CD8-positive, alpha-beta memory T cell (primary cell): ENCODE measurements around the gene RBMS3. TPM values are rescaled to one million over a fixed set of nuclear protein-coding genes. Genes with fewer than 3 reads are reported as not detected.

ENCODE experiments used
- CTCF ChIA-PET: fragments of 350-600 bp; sonication (Branson Sonifier 250); formaldehyde crosslinking; loops from one replicate; lab custom pipeline; 2021; ENCODE audit warnings: antibody characterized with exemption; lab: Charles Lee
- POLR2A ChIA-PET: fragments of 350-600 bp; sonication (Branson Sonifier 250); formaldehyde crosslinking; loops from one replicate; lab custom pipeline; 2021; ENCODE audit warnings: antibody characterized with exemption; lab: Charles Lee
- DNase-seq, 5 donors: peaks; one replicate each; pipeline versions ENCODE4 v3.0.0 to v3.0.0-alpha.2; 2020 to 2022; ENCODE audit warnings: mixed read lengths in 1 of 5
- H3K27ac ChIP-seq: one replicate; pipeline ENCODE4 v1.7.0; 2013; ENCODE audit warnings: low read depth, mild to moderate bottlenecking, low read length, moderate library complexity
- H3K27me3 ChIP-seq: 2 replicates; pipeline ENCODE4 v1.7.0; 2013; ENCODE audit warnings: low read length, mild to moderate bottlenecking; ENCODE audit not compliant: insufficient read depth, poor library complexity, severe bottlenecking
- H3K36me3 ChIP-seq: 2 replicates; pipeline ENCODE4 v1.7.0; 2013; ENCODE audit warnings: mild to moderate bottlenecking, low read length, moderate library complexity; ENCODE audit not compliant: insufficient read depth
- H3K4me1 ChIP-seq: 2 replicates; pipeline ENCODE4 v1.7.0; 2013; ENCODE audit warnings: mild to moderate bottlenecking, low read length, moderate library complexity; ENCODE audit not compliant: insufficient read depth
- H3K4me3 ChIP-seq: 2 replicates; pipeline ENCODE4 v1.7.0; 2013; ENCODE audit warnings: mild to moderate bottlenecking, low read length
- H3K9me3 ChIP-seq: 2 replicates; pipeline ENCODE4 v1.7.0; 2013; ENCODE audit warnings: mild to moderate bottlenecking, low read length
- H3K27ac Mint-ChIP-seq, 8 donors: one replicate each; pipeline ENCODE4 v1.8.0; 2020 to 2021; ENCODE audit warnings: mixed read lengths in 8 of 8, mild to moderate bottlenecking in 6 of 8, inconsistent platforms in 3 of 8, moderate library complexity in 3 of 8
- H3K27me3 Mint-ChIP-seq, 2 donors: one replicate each; pipeline ENCODE4 v1.8.0; 2020 to 2021; ENCODE audit warnings: mixed read lengths in 2 of 2, mild to moderate bottlenecking in 1 of 2, moderate library complexity in 1 of 2
- H3K36me3 Mint-ChIP-seq, 3 donors: one replicate each; pipeline ENCODE4 v1.8.0; 2020 to 2021; ENCODE audit warnings: mixed read lengths in 3 of 3, inconsistent platforms in 1 of 3, mild to moderate bottlenecking in 1 of 3
- H3K4me1 Mint-ChIP-seq, 3 donors: one replicate each; pipeline ENCODE4 v1.8.0; 2020 to 2021; ENCODE audit warnings: mixed read lengths in 3 of 3, inconsistent platforms in 1 of 3, mild to moderate bottlenecking in 1 of 3
- H3K4me3 Mint-ChIP-seq, 7 donors: one replicate each; pipeline ENCODE4 v1.8.0; 2020 to 2021; ENCODE audit warnings: mixed read lengths in 7 of 7, mild to moderate bottlenecking in 6 of 7, moderate library complexity in 4 of 7, inconsistent platforms in 2 of 7
- H3K9me3 Mint-ChIP-seq, 5 donors: one replicate each; pipeline ENCODE4 v1.8.0; 2020 to 2022; ENCODE audit warnings: mixed read lengths in 5 of 5, mild to moderate bottlenecking in 3 of 5, moderate library complexity in 2 of 5, inconsistent platforms in 1 of 5
- polyA plus RNA-seq: library from polyadenylated mRNA; unstranded; fragments of 300-500 nt; fragmentation: Illumina TruSeq; gene quantifications from one replicate; pipeline ENCODE4 v1.2.3, GENCODE V29; 2021
- total RNA-seq, 2 experiments: library from RNA; stranded (reverse); gene quantifications; one replicate each; pipeline ENCODE4 v1.2.3, GENCODE V29; 2021

Gene RBMS3
- total and polyA plus RNA-seq, 3 experiments from 2014 or later: 0.21 to 0.33 (median 0.22) TPM

- H3K27me3 ChIP-seq: no peaks in the 10 kb centered on the region
- Mint-ChIP-seq H3K4me3 (no peak overlapping the region), H3K4me1 (no peaks in the 10 kb centered on the region), H3K27me3 (no peaks in the 10 kb centered on the region), H3K9me3 (peaks cover 0 to 10% (median 0%) of the 10 kb centered on the region in 5 donors), H3K36me3 (no peaks in the 10 kb centered on the region), H3K27ac (no peak overlapping the region)
- ChIA-PET POLR2A (no interaction called here), CTCF (no interaction called here)
- no peaks in the 10 kb centered on the region for H3K36me3 ChIP-seq
- no peak overlapping the region for H3K27ac ChIP-seq
- H3K4me3 ChIP-seq: no peak overlapping the region
- H3K9me3 ChIP-seq: no peaks in the 10 kb centered on the region
- DNase-seq: no peak
- H3K4me1 ChIP-seq: no peaks in the 10 kb centered on the region
Observed at GRCh38 chr3:29267226-29267625, 13.6 kb upstream of the RBMS3 start.

- peaks cover 0 to 1% of the 10 kb centered on the region in 2 donors for H3K27me3 Mint-ChIP-seq
- H3K4me1 Mint-ChIP-seq: no peaks in the 10 kb centered on the region
- no peak for DNase-seq
- CTCF ChIA-PET: no interaction called here
- H3K36me3 Mint-ChIP-seq: no peaks in the 10 kb centered on the region
- H3K4me1 ChIP-seq: no peaks in the 10 kb centered on the region
- H3K36me3 ChIP-seq: no peaks in the 10 kb centered on the region
- no peaks in the 10 kb centered on the region for H3K27me3 ChIP-seq
- no peak overlapping the region for H3K4me3 Mint-ChIP-seq
- H3K9me3 ChIP-seq: no peaks in the 10 kb centered on the region
- POLR2A ChIA-PET: no interaction called here
- H3K9me3 Mint-ChIP-seq: peaks cover 0 to 6% (median 0%) of the 10 kb centered on the region in 5 donors
- no peak overlapping the region for H3K4me3 ChIP-seq
- no peak overlapping the region for H3K27ac ChIP-seq
- H3K27ac Mint-ChIP-seq: no peak overlapping the region
Observed at GRCh38 chr3:29268651-29269050, 12.2 kb upstream of the RBMS3 start.

GRCh38 chr3:29270752-29271151 lies 10.1 kb upstream of the RBMS3 start:
- Histone ChIP-seq H3K36me3 (no peaks in the 10 kb centered on the region), H3K4me3 (no peak overlapping the region), H3K9me3 (no peaks in the 10 kb centered on the region), H3K4me1 (no peaks in the 10 kb centered on the region), H3K27ac (no peak overlapping the region), H3K27me3 (no peaks in the 10 kb centered on the region)
- Mint-ChIP-seq H3K27ac (no peak overlapping the region), H3K9me3 (no peaks in the 10 kb centered on the region), H3K36me3 (no peaks in the 10 kb centered on the region), H3K4me3 (no peak overlapping the region), H3K27me3 (peaks cover 0 to 3% of the 10 kb centered on the region in 2 donors), H3K4me1 (no peaks in the 10 kb centered on the region)
- no peak for DNase-seq
- POLR2A ChIA-PET: no interaction called here
- CTCF ChIA-PET: no interaction called here

- ChIA-PET CTCF (no interaction called here), POLR2A (no interaction called here)
- no peak for DNase-seq
- no peaks in the 10 kb centered on the region for H3K4me1 Mint-ChIP-seq
- no peak overlapping the region for H3K27ac Mint-ChIP-seq
- no peak overlapping the region for H3K27ac ChIP-seq
- peaks cover 0 to 3% of the 10 kb centered on the region in 2 donors for H3K27me3 Mint-ChIP-seq
- H3K27me3 ChIP-seq: no peaks in the 10 kb centered on the region
- no peaks in the 10 kb centered on the region for H3K4me1 ChIP-seq
- H3K4me3 ChIP-seq: no peak overlapping the region
- no peaks in the 10 kb centered on the region for H3K9me3 ChIP-seq
- no peaks in the 10 kb centered on the region for H3K36me3 ChIP-seq
- H3K9me3 Mint-ChIP-seq: no peaks in the 10 kb centered on the region
- H3K36me3 Mint-ChIP-seq: no peaks in the 10 kb centered on the region
- H3K4me3 Mint-ChIP-seq: no peak overlapping the region
Observed at GRCh38 chr3:29271475-29271874, 9.4 kb upstream of the RBMS3 start.

- Histone ChIP-seq H3K27me3 (no peaks in the 10 kb centered on the region), H3K36me3 (no peaks in the 10 kb centered on the region), H3K4me3 (no peak overlapping the region), H3K9me3 (no peaks in the 10 kb centered on the region), H3K27ac (no peak overlapping the region), H3K4me1 (no peaks in the 10 kb centered on the region)
- Mint-ChIP-seq H3K4me3 (no peak overlapping the region), H3K36me3 (no peaks in the 10 kb centered on the region), H3K27ac (no peak overlapping the region), H3K27me3 (peaks cover 0 to 3% of the 10 kb centered on the region in 2 donors), H3K9me3 (peaks cover 0 to 7% (median 0%) of the 10 kb centered on the region in 5 donors), H3K4me1 (no peaks in the 10 kb centered on the region)
- CTCF ChIA-PET: no interaction called here
- POLR2A ChIA-PET: no interaction called here
- no peak for DNase-seq
Observed at GRCh38 chr3:29274667-29275066, 6.2 kb upstream of the RBMS3 start.

GRCh38 chr3:29275309-29275708 lies 5.6 kb upstream of the RBMS3 start:
- Mint-ChIP-seq H3K36me3 (no peaks in the 10 kb centered on the region), H3K27me3 (peaks cover 0 to 3% of the 10 kb centered on the region in 2 donors), H3K9me3 (peaks cover 0 to 7% (median 0%) of the 10 kb centered on the region in 5 donors), H3K27ac (no peak overlapping the region), H3K4me1 (peaks cover under 1 to 1% (median 1%) of the 10 kb centered on the region in 3 donors), H3K4me3 (no peak overlapping the region)
- POLR2A ChIA-PET: no interaction called here
- no peaks in the 10 kb centered on the region for H3K9me3 ChIP-seq
- H3K4me3 ChIP-seq: no peak overlapping the region
- H3K36me3 ChIP-seq: no peaks in the 10 kb centered on the region
- CTCF ChIA-PET: no interaction called here
- H3K27ac ChIP-seq: no peak overlapping the region
- H3K4me1 ChIP-seq: no peaks in the 10 kb centered on the region
- peak in 1 of 5 donors; percentile 24 for DNase-seq
- no peaks in the 10 kb centered on the region for H3K27me3 ChIP-seq

GRCh38 chr3:29277249-29277648 lies 3.6 kb upstream of the RBMS3 start:
- Histone ChIP-seq H3K4me3 (no peak overlapping the region), H3K36me3 (no peaks in the 10 kb centered on the region), H3K27me3 (no peaks in the 10 kb centered on the region), H3K9me3 (no peaks in the 10 kb centered on the region), H3K4me1 (no peaks in the 10 kb centered on the region), H3K27ac (no peak overlapping the region)
- peaks cover 17 to 21% (median 20%) of the 10 kb centered on the region in 3 donors for H3K4me1 Mint-ChIP-seq
- no peak overlapping the region for H3K27ac Mint-ChIP-seq
- H3K4me3 Mint-ChIP-seq: no peak overlapping the region
- no peak for DNase-seq
- H3K36me3 Mint-ChIP-seq: no peaks in the 10 kb centered on the region
- H3K27me3 Mint-ChIP-seq: peaks cover 7 to 10% of the 10 kb centered on the region in 2 donors
- POLR2A ChIA-PET: no interaction called here
- CTCF ChIA-PET: no interaction called here
- H3K9me3 Mint-ChIP-seq: peaks cover 0 to 7% (median 0%) of the 10 kb centered on the region in 5 donors

- Mint-ChIP-seq H3K27me3 (peaks cover 9 to 15% of the 10 kb centered on the region in 2 donors), H3K4me1 (peaks cover 20 to 26% (median 25%) of the 10 kb centered on the region in 3 donors), H3K4me3 (peak overlapping the region in 1 of 7 donors; percentile 81), H3K27ac (no peak overlapping the region), H3K36me3 (no peaks in the 10 kb centered on the region), H3K9me3 (peaks cover 0 to 9% (median 0%) of the 10 kb centered on the region in 5 donors)
- Histone ChIP-seq H3K27me3 (no peaks in the 10 kb centered on the region), H3K4me3 (no peak overlapping the region), H3K36me3 (no peaks in the 10 kb centered on the region), H3K4me1 (no peaks in the 10 kb centered on the region), H3K9me3 (no peaks in the 10 kb centered on the region), H3K27ac (no peak overlapping the region)
- no peak for DNase-seq
- POLR2A ChIA-PET: no interaction called here
- CTCF ChIA-PET: no interaction called here
Observed at GRCh38 chr3:29279286-29279685, 1.6 kb upstream of the RBMS3 start.
